BLaER1 (cell line): Measurements from ENCODE around the gene FGGY.

Source experiments
- H3K27ac ChIP-seq: shearing (Covaris generic); formaldehyde crosslinking; 2 replicates; pipeline ENCODE4 v1.8.1; 2022
- H3K27me3 ChIP-seq: shearing (Covaris generic); formaldehyde crosslinking; 2 replicates; pipeline ENCODE4 v1.8.1; 2022
- H3K36me3 ChIP-seq: shearing (Covaris generic); formaldehyde crosslinking; 2 replicates; pipeline ENCODE4 v1.8.1; 2022
- H3K4me1 ChIP-seq: shearing (Covaris generic); formaldehyde crosslinking; 2 replicates; pipeline ENCODE4 v1.8.1; 2022
- H3K4me2 ChIP-seq: shearing (Covaris generic); formaldehyde crosslinking; 2 replicates; pipeline ENCODE4 v1.8.1; 2022
- H3K4me3 ChIP-seq: shearing (Covaris generic); formaldehyde crosslinking; 2 replicates; pipeline ENCODE4 v1.8.1; 2022
- H3K9ac ChIP-seq: shearing (Covaris generic); formaldehyde crosslinking; 2 replicates; pipeline ENCODE4 v1.8.1; 2022
- H3K9me3 ChIP-seq: shearing (Covaris generic); formaldehyde crosslinking; 2 replicates; pipeline ENCODE4 v1.8.1; 2022
- H4K20me1 ChIP-seq: shearing (Covaris generic); formaldehyde crosslinking; 2 replicates; pipeline ENCODE4 v1.8.1; 2022
- Cebpa-rat ChIP-seq: shearing (Covaris generic); IDR thresholded peaks from 2 replicates; pipeline ENCODE4 v1.8.1; 2022

The FGGY gene

DNA sequence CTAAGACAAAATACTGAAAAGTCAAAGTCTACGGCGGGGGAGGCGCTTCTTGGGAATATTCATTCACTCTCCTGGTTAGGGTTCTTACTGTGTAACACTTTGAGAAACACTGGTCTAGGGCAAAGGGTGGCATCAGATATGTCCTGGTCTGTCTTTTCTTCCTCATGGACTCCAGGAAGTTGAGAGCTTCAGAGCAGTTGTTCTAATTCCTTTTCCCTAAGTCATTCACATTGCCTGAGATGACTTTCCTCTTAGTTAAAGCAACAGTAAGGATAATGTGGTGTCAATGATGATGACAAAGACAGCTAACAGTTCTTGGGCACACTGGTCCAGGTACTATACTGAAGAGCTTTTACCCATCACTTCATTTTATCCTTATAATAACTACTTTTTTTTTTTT, 27.0 kb downstream of the FGGY start:
- TF ChIP-seq Cebpa-rat, result no peak
- peaks cover 10% of the 10 kb centered on the region; the same call in 1 of the 2 replicates for H3K4me1 ChIP-seq
- peaks cover 11% of the 10 kb centered on the region; the same call in 1 of the 2 replicates for H3K36me3 ChIP-seq
- H3K27ac ChIP-seq, result no peak overlapping the region
- no peaks in the 10 kb centered on the region for H3K27me3 ChIP-seq
- H3K4me2 ChIP-seq, result no peak overlapping the region
- no peaks in the 10 kb centered on the region for H4K20me1 ChIP-seq
- H3K9me3 ChIP-seq, result peaks cover 8% of the 10 kb centered on the region
- H3K4me3 ChIP-seq, result no peak overlapping the region
- no peak overlapping the region for H3K9ac ChIP-seq

DNA sequence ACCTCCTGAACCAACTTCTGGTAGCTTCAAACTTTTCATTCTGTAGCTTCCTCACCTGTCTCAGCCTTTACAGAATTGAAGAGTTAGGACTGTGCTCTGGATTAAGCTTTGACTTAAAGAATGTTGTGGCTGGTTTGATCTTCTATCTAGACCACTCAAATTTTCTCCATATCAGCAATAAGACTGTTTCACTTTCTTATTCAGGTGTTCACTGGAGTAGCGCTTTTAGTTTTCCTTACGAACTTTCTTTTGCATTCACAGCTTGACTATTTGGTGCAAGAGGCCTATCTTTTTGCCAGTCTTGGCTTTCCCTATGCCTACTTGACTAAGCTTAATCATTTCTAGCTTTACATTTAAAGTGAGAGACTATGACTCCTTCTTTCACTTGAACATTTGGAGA, 31.5 kb downstream of the FGGY start:
- Histone ChIP-seq H3K4me1 (0 out of 2 replicates have a peak, but pooled peaks cover 6% of the 10 kb centered on the region), H3K36me3 (peaks cover 11% of the 10 kb centered on the region; the same call in 1 of the 2 replicates), H4K20me1 (no peaks in the 10 kb centered on the region), H3K9ac (no peak overlapping the region), H3K9me3 (peaks cover 8% of the 10 kb centered on the region), H3K27me3 (no peaks in the 10 kb centered on the region), H3K4me3 (no peak overlapping the region), H3K27ac (no peak overlapping the region), H3K4me2 (no peak overlapping the region)
- TF ChIP-seq Cebpa-rat, result no peak

DNA sequence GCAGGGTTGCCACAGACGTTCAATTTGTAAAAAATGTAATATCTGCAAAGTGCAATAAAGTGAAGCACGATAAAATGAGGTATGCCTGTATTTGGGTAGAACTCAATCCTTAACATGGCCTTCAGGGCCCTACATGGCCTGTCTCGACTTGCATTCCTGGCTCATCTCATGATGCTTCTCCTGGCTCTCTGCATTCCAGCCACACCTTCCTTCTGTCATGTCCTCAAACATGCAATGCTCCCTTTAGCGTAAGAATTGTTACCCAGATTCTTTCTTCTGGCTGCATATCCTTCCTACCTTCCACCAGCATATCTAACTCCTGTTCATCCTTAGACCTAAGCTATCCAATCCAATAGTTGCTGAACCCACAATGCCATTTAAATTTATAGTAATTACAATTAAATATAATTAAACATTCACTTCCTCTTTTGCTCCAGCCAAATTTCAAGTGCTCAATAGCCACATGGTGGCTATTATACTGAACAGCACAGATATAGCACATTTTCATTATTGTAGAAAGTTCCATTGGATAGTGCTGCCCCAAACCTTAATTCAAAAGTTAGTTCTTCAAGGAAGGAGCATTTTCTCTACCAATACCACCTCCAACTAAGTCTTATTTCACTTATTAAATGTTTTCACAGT, 32.6 kb downstream of the FGGY start:
- H3K27me3 ChIP-seq, result no peaks in the 10 kb centered on the region

DNA sequence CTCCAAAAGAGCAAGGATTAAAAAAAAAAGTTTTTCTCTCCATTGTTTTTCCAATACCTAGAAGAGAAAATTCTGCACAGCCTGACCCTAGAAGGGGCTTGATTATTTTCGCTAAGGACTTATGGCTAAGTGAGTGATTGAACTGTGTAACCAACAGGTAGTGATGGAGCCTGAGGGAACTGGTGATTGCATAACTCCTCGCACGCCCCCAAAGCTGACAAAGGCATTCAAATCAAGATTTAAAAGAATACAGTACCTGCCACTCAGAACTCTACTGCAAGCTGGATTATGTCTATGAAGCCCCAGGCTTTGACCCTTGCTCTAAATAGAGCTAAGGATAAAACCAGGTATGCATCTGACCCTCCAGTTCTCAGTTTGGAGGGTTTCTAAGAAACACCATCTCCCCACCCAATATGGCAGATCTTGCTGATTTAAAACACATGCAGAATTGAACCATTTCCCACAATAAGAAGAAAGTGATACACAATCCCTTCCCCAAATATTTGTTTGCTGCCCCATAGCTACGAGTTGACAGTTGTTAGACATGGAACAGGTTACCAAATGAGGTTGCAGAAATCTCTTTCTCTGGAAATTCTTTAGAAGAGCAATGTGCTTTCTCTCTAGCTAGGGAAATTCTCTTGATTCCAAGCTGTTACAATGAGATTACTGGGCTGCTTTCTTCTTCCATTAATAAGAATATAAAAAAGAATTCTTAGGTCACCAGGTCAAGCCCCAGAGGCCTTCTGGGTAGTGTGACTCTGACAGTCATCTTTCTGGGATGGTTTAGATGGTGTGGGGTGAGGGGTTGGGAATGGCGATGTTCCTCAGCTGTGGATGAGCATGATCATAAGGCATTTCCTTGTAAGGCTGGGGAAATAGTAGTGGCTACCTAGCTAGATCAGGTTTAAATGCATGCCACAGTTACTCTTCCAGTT, 35.1 kb downstream of the FGGY start:
- no peaks in the 10 kb centered on the region for H3K36me3 ChIP-seq
- no peak overlapping the region for H3K27ac ChIP-seq
- no peak overlapping the region for H3K4me2 ChIP-seq
- no peak for TF ChIP-seq Cebpa-rat
- H4K20me1 ChIP-seq, result no peaks in the 10 kb centered on the region
- H3K9me3 ChIP-seq, result no peaks in the 10 kb centered on the region
- 0 out of 2 replicates have a peak, but pooled peaks cover 6% of the 10 kb centered on the region for H3K4me1 ChIP-seq
- H3K4me3 ChIP-seq, result no peak overlapping the region
- no peak overlapping the region for H3K9ac ChIP-seq
- no peaks in the 10 kb centered on the region for H3K27me3 ChIP-seq

More for the DNA sequence above, 32.6 kb downstream of the FGGY start:
- Histone ChIP-seq H3K4me2 (no peak overlapping the region), H3K9ac (no peak overlapping the region), H3K27ac (no peak overlapping the region), H3K36me3 (peaks cover 9% of the 10 kb centered on the region; the same call in 1 of the 2 replicates), H3K4me1 (0 out of 2 replicates have a peak, but pooled peaks cover 6% of the 10 kb centered on the region), H3K4me3 (no peak overlapping the region), H3K9me3 (peaks cover 8% of the 10 kb centered on the region), H4K20me1 (no peaks in the 10 kb centered on the region)
- TF ChIP-seq Cebpa-rat, result no peak

DNA sequence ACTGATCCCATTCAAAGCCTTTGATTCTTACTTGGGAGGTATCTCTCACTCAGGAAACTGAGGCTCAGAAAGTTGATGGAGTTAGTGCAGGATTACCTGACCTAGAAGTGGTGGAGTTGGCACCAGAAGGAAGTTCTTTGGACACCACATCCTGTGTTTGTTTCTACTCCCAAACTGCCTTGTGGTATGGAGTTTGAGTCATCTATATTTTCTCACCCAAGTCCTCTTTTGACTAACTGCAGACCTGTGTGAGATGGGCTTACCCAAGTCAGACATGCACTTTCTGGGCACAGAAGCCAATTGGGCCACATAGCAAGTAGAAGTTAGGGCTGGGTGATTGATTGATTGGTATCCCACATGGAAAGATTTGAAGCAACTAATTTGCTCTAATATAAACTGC, 36.1 kb downstream of the FGGY start:
- no peak overlapping the region for H3K27ac ChIP-seq
- H3K4me3 ChIP-seq, result no peak overlapping the region
- no peak overlapping the region for H3K9ac ChIP-seq
- H3K9me3 ChIP-seq, result no peaks in the 10 kb centered on the region
- TF ChIP-seq Cebpa-rat, result no peak
- 0 out of 2 replicates have a peak, but pooled peaks cover 6% of the 10 kb centered on the region for H3K4me1 ChIP-seq
- H3K27me3 ChIP-seq, result no peaks in the 10 kb centered on the region
- no peak overlapping the region for H3K4me2 ChIP-seq
- H3K36me3 ChIP-seq, result no peaks in the 10 kb centered on the region
- H4K20me1 ChIP-seq, result no peaks in the 10 kb centered on the region

GRCh38 chr1:59333626-59334277, 36.9 kb downstream of the FGGY start:
- Histone ChIP-seq H3K4me3 (no peak overlapping the region), H3K9ac (no peak overlapping the region), H3K27ac (no peak overlapping the region), H3K9me3 (no peaks in the 10 kb centered on the region), H4K20me1 (no peaks in the 10 kb centered on the region), H3K27me3 (no peaks in the 10 kb centered on the region), H3K4me2 (no peak overlapping the region), H3K4me1 (0 out of 2 replicates have a peak, but pooled peaks cover 6% of the 10 kb centered on the region), H3K36me3 (no peaks in the 10 kb centered on the region)
- no peak for TF ChIP-seq Cebpa-rat

DNA sequence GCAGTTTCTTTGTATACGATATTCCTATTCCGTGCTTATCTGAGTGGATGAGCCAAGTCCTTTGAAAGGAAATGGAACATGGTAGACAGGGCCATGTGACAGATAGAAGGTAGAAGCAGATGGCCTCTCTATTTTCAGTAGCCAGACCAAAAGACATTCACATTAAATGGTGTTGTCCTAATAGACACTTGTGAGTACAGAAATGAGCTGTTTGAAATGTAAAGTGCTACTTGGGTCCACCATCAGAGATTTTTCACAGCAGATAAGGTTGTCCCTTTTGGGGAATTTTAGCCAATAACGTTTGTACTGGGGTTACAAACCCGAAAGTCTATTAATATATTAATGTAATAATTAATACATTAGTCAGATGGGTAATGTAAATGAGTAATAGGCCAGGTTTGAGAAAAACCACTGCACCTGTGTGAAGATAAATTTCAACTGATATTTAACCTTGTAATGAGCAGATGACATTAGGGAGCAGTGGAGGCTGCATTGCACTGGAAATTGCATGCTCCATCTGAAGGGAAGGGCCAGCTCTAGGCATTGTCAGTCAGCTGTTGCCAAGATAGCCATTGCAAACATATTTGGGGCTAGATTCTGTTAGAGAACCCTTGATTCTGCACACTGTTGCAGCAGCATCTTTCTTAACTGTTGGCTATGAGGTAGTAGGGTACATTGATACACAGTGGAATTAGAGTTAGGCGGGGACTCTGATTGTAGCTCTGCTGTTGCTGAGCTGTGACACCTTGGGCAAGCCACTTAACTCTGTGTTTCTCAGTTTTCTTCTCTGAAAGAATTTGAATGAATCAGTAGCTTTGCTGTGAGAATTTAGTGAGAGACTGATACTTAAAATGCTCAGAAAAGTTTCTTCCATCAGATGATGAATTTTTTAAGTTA, 43.8 kb downstream of the FGGY start:
- no peaks in the 10 kb centered on the region for H4K20me1 ChIP-seq
- H3K4me3 ChIP-seq, result no peak overlapping the region
- H3K4me1 ChIP-seq, result no peaks in the 10 kb centered on the region
- no peak overlapping the region for H3K9ac ChIP-seq
- H3K27me3 ChIP-seq, result no peaks in the 10 kb centered on the region
- H3K9me3 ChIP-seq, result no peaks in the 10 kb centered on the region
- no peak overlapping the region for H3K4me2 ChIP-seq
- no peak for TF ChIP-seq Cebpa-rat
- no peak overlapping the region for H3K27ac ChIP-seq
- no peaks in the 10 kb centered on the region for H3K36me3 ChIP-seq

DNA sequence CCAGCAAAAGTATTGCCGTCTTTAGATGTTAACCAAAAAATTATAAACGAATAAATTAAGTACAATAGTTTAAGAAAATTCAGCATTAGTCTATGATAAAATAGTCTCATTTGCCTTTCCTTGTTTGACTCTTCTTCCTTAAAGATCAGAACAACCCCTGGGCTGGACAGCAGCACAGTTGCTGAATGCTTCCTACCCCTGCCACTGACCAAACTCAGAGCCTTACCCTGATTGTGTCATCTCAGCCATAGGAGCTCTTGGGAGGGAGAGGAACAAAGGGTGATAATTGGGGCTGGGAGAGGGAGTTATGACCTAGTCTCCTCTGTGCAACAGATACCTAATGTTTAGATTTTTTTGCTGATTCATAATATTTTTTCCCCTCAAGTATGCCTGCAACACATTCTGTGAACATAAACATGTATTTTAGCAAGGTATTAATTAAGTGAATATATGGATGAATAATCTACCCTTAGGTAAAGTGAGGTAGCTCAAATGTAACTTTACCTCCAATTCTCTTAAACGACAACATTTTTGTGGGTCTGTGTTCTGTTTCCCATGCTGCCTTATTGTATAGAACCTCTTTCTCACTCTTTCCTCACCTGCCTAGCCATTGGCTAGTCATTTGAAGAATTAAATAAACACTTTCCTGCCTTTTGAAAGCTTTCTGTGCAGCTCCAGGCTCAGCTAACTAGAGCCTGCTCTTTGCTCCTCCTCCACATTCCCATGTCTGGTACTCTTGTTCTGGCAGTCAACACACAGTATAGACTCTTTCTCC, 46.1 kb downstream of the FGGY start:
- no peaks in the 10 kb centered on the region for H4K20me1 ChIP-seq
- no peaks in the 10 kb centered on the region for H3K27me3 ChIP-seq
- H3K4me1 ChIP-seq, result no peaks in the 10 kb centered on the region
- H3K9me3 ChIP-seq, result no peaks in the 10 kb centered on the region
- H3K9ac ChIP-seq, result no peak overlapping the region
- H3K36me3 ChIP-seq, result no peaks in the 10 kb centered on the region
- H3K4me3 ChIP-seq, result no peak overlapping the region
- H3K27ac ChIP-seq, result no peak overlapping the region
- H3K4me2 ChIP-seq, result no peak overlapping the region
- TF ChIP-seq Cebpa-rat, result no peak
